Activated T-cell treated with anti-CD3 and anti-CD28 coated beads, Interleukin-2, amount 50 U/mL, for 72 hours (primary cell): ENCODE data around the gene DCAF12L2. TPM values are rescaled to one million over a fixed set of nuclear protein-coding genes. Genes with fewer than 3 reads are reported as not detected.
"Not testable (repeated sequence)": the region's sequence is repeated elsewhere in the genome, so short reads cannot be mapped to it uniquely, and the experiment has no call there.

Source experiments
- ATAC-seq, 2 donors: fragments of 150-1000 bp; cut with Tn5 transposase; replicated peaks in 1 of 2; 2 replicates each; pipeline ENCODE4 v1.10.0; 2021; ENCODE audit warnings: moderate library complexity in 2 of 2, mild to moderate bottlenecking in 1 of 2
- DNase-seq, 2 donors: peaks; one replicate each; pipeline ENCODE4 v3.0.0; 2021 to 2022; ENCODE audit warnings: mixed read lengths in 1 of 2
- H3K27ac Mint-ChIP-seq: one replicate; pipeline ENCODE4 v1.8.0; 2022; ENCODE audit warnings: mild to moderate bottlenecking, moderate library complexity, mixed read lengths
- H3K27me3 Mint-ChIP-seq: one replicate; pipeline ENCODE4 v1.8.0; 2022; ENCODE audit warnings: low read depth, mixed read lengths
- H3K36me3 Mint-ChIP-seq, 2 donors: one replicate each; pipeline ENCODE4 v1.8.0; 2022; ENCODE audit warnings: mixed read lengths in 2 of 2, mild to moderate bottlenecking in 1 of 2; ENCODE audit not compliant: insufficient read depth in 2 of 2
- H3K4me1 Mint-ChIP-seq: one replicate; pipeline ENCODE4 v1.8.0; 2022; ENCODE audit warnings: low read depth, mixed read lengths
- H3K4me3 Mint-ChIP-seq, 2 donors: one replicate each; pipeline ENCODE4 v1.8.0; 2022; ENCODE audit warnings: mild to moderate bottlenecking in 2 of 2, mixed read lengths in 2 of 2, moderate library complexity in 2 of 2
- H3K9me3 Mint-ChIP-seq, 2 donors: one replicate each; pipeline ENCODE4 v1.8.0; 2022; ENCODE audit warnings: mixed read lengths in 2 of 2
- total RNA-seq, 2 donors: library from RNA; stranded (reverse); gene quantifications; one replicate each; pipeline ENCODE4 v1.2.3, GENCODE V29; 2022

DCAF12L2 gene
- not detected for total RNA-seq

- peaks cover 25% of the 10 kb centered on the region for H3K27me3 Mint-ChIP-seq
- ATAC-seq (peak in 1 of 2 donors; percentile 32), DNase-seq (peak in 1 of 2 donors; percentile 0)
- H3K27ac Mint-ChIP-seq = no peak within 1 kb of the TSS
- peak within 1 kb of the TSS in 1 of 2 donors; percentile 66 for H3K4me3 Mint-ChIP-seq
- no peaks in the 10 kb centered on the region for H3K4me1 Mint-ChIP-seq
- peaks cover 0 to 4% of the 10 kb centered on the region in 2 donors for H3K9me3 Mint-ChIP-seq
- no peaks in the 10 kb centered on the region for H3K36me3 Mint-ChIP-seq
Observed at GRCh38 chrX:126165721-126166461, at the start of gene DCAF12L2. Gene DCAF12L2 (minus strand): TSS chrX:126166289. CDS start chrX:126165924, 365 bp downstream.

- H3K4me3 Mint-ChIP-seq, H3K27ac Mint-ChIP-seq, ATAC-seq, H3K36me3 Mint-ChIP-seq, H3K4me1 Mint-ChIP-seq, H3K9me3 Mint-ChIP-seq, H3K27me3 Mint-ChIP-seq, DNase-seq: not testable (repeated sequence)
Observed at GRCh38 chrX:126190888-126191287, 24.8 kb upstream of the DCAF12L2 start.

GRCh38 chrX:126177133-126177840, 11.2 kb upstream of the DCAF12L2 start:
- Mint-ChIP-seq H3K27ac (no peak overlapping the region), H3K4me3 (no peak overlapping the region), H3K9me3 (no peaks in the 10 kb centered on the region), H3K27me3 (peaks cover 5% of the 10 kb centered on the region), H3K4me1 (no peaks in the 10 kb centered on the region), H3K36me3 (no peaks in the 10 kb centered on the region)
- DNase-seq (no peak), ATAC-seq (no peak)

- Mint-ChIP-seq H3K27me3 (peaks cover 24% of the 10 kb centered on the region), H3K9me3 (no peaks in the 10 kb centered on the region), H3K4me3 (no peak overlapping the region), H3K36me3 (no peaks in the 10 kb centered on the region), H3K4me1 (no peaks in the 10 kb centered on the region), H3K27ac (no peak overlapping the region)
- DNase-seq (no peak), ATAC-seq (no peak)
Observed at GRCh38 chrX:126170720-126171119, 4.6 kb upstream of the DCAF12L2 start.

- no peak overlapping the region for H3K4me3 Mint-ChIP-seq
- no peak for ATAC-seq
- H3K4me1 Mint-ChIP-seq = no peaks in the 10 kb centered on the region
- H3K27ac Mint-ChIP-seq = no peak overlapping the region
- DNase-seq = no peak
- peaks cover 22% of the 10 kb centered on the region for H3K27me3 Mint-ChIP-seq
- peaks cover 0 to 4% of the 10 kb centered on the region in 2 donors for H3K9me3 Mint-ChIP-seq
- no peaks in the 10 kb centered on the region for H3K36me3 Mint-ChIP-seq
Observed at GRCh38 chrX:126167560-126167959, 1.5 kb upstream of the DCAF12L2 start.

GRCh38 chrX:126165401-126165720, 728 bp downstream of the DCAF12L2 start:
- Mint-ChIP-seq H3K27me3 (peaks cover 25% of the 10 kb centered on the region), H3K4me1 (no peaks in the 10 kb centered on the region), H3K4me3 (peak overlapping the region in 1 of 2 donors; percentile 39), H3K9me3 (peaks cover 0 to 4% of the 10 kb centered on the region in 2 donors), H3K36me3 (no peaks in the 10 kb centered on the region), H3K27ac (no peak overlapping the region)
- ATAC-seq (no peak), DNase-seq (no peak)

GRCh38 chrX:126164689-126165400, 1.2 kb downstream of the DCAF12L2 start:
- ATAC-seq (no peak), DNase-seq (no peak)
- no peaks in the 10 kb centered on the region for H3K36me3 Mint-ChIP-seq
- peaks cover 25% of the 10 kb centered on the region for H3K27me3 Mint-ChIP-seq
- peak overlapping the region in 1 of 2 donors; percentile 39 for H3K4me3 Mint-ChIP-seq
- no peaks in the 10 kb centered on the region for H3K4me1 Mint-ChIP-seq
- peaks cover 0 to 4% of the 10 kb centered on the region in 2 donors for H3K9me3 Mint-ChIP-seq
- no peak overlapping the region for H3K27ac Mint-ChIP-seq

GRCh38 chrX:126164226-126164625, 1.9 kb downstream of the DCAF12L2 start:
- Mint-ChIP-seq H3K36me3 (no peaks in the 10 kb centered on the region), H3K4me3 (no peak overlapping the region), H3K27ac (no peak overlapping the region), H3K4me1 (no peaks in the 10 kb centered on the region), H3K9me3 (peaks cover 0 to 4% of the 10 kb centered on the region in 2 donors), H3K27me3 (peaks cover 25% of the 10 kb centered on the region)
- DNase-seq (no peak), ATAC-seq (no peak)

- no peak overlapping the region for H3K27ac Mint-ChIP-seq
- no peak overlapping the region for H3K4me3 Mint-ChIP-seq
- H3K9me3 Mint-ChIP-seq = no peaks in the 10 kb centered on the region
- DNase-seq = no peak
- no peaks in the 10 kb centered on the region for H3K36me3 Mint-ChIP-seq
- ATAC-seq = no peak
- peaks cover 6% of the 10 kb centered on the region for H3K27me3 Mint-ChIP-seq
- no peaks in the 10 kb centered on the region for H3K4me1 Mint-ChIP-seq
Observed at GRCh38 chrX:126141014-126141413, 25.1 kb downstream of the DCAF12L2 start.

- no peak for DNase-seq
- Mint-ChIP-seq H3K9me3 (no peaks in the 10 kb centered on the region), H3K27me3 (peaks cover 12% of the 10 kb centered on the region), H3K4me1 (no peaks in the 10 kb centered on the region), H3K36me3 (no peaks in the 10 kb centered on the region), H3K4me3 (no peak overlapping the region), H3K27ac (no peak overlapping the region)
- ATAC-seq = no peak
Observed at GRCh38 chrX:126137899-126138298, 28.2 kb downstream of the DCAF12L2 start.

- H3K36me3 Mint-ChIP-seq = no peaks in the 10 kb centered on the region
- ATAC-seq = no peak
- peaks cover 2% of the 10 kb centered on the region in 2 donors for H3K9me3 Mint-ChIP-seq
- H3K4me3 Mint-ChIP-seq = no peak overlapping the region
- no peaks in the 10 kb centered on the region for H3K4me1 Mint-ChIP-seq
- H3K27me3 Mint-ChIP-seq = peaks cover 13% of the 10 kb centered on the region
- H3K27ac Mint-ChIP-seq = no peak overlapping the region
- DNase-seq = no peak
Observed at GRCh38 chrX:126124721-126125120, 41.4 kb downstream of the DCAF12L2 start.
